ENCODE results near the gene VCAN. TPM values are rescaled to one million over a fixed set of nuclear protein-coding genes. Genes with fewer than 3 reads are reported as not detected.

VCAN gene
- total RNA-seq, 2 experiments from 2014 or later: under 0.01 TPM; not detected in 1

DNA sequence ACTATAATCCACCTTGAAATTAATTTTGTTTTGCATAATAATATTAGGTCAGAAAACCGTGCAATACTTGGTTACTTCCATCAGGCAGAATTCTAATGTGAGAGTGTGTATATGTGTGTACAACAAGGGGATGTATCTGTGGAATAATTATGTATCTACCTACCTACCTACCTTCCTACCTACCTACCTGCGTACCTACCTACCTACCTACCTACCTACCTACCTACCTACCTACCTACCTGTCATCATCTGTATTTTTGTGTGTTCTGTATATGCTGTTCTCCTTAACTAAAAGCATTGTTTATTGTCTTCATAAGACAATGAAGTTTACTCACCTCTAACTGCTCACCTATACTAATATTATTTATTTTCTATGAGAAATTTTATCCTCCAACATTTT, 52.8 kb downstream of the VCAN start:
- no peak overlapping the region for H3K4me3 ChIP-seq (ENCODE audit: low read depth, low read length, poor library complexity, severe bottlenecking)
- no peak overlapping the region for H3K27ac ChIP-seq (ENCODE audit: low read depth, low read length, poor library complexity, severe bottlenecking)
- H2AFZ ChIP-seq (ENCODE audit: low read length): no peak overlapping the region
- H3K4me2 ChIP-seq (ENCODE audit: low read length): no peak overlapping the region
- H3K36me3 ChIP-seq (ENCODE audit: insufficient read depth, low read length): no peaks in the 10 kb centered on the region
- no peaks in the 10 kb centered on the region for H3K9me2 ChIP-seq (ENCODE audit: insufficient read depth, low read length)
- no peaks in the 10 kb centered on the region for H3K79me2 ChIP-seq (ENCODE audit: insufficient read depth, low read depth, low read length)
- no peaks in the 10 kb centered on the region for H3K4me1 ChIP-seq (ENCODE audit: insufficient read depth, low read length, poor library complexity, severe bottlenecking)
- no peak for TF ChIP-seq EZH2phosphoT487 (IDR thresholded peaks at IDR 0.05; ENCODE audit: borderline replicate concordance, low read depth, low read length)
- TF ChIP-seq, protein P1, sequence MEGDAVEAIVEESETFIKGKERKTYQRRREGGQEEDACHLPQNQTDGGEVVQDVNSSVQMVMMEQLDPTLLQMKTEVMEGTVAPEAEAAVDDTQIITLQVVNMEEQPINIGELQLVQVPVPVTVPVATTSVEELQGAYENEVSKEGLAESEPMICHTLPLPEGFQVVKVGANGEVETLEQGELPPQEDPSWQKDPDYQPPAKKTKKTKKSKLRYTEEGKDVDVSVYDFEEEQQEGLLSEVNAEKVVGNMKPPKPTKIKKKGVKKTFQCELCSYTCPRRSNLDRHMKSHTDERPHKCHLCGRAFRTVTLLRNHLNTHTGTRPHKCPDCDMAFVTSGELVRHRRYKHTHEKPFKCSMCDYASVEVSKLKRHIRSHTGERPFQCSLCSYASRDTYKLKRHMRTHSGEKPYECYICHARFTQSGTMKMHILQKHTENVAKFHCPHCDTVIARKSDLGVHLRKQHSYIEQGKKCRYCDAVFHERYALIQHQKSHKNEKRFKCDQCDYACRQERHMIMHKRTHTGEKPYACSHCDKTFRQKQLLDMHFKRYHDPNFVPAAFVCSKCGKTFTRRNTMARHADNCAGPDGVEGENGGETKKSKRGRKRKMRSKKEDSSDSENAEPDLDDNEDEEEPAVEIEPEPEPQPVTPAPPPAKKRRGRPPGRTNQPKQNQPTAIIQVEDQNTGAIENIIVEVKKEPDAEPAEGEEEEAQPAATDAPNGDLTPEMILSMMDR (conservative IDR thresholded peaks at IDR 0.05; ENCODE audit: low read length): no peak
- intact Hi-C loops (cut with micrococcal nuclease; ENCODE audit: unreplicated experiment): no loop called here
- DNase-seq (ENCODE audit: low spot score): no peak
- ChIA-PET CTCF (ENCODE audit: unreplicated experiment) (no interaction called here), POLR2A (no interaction called here)
- no TSS peak for BruUV-seq (replicated peaks)
- no peaks in the 10 kb centered on the region for H3K9me3 ChIP-seq (ENCODE audit: low read length)
- no peaks in the 10 kb centered on the region for H4K20me1 ChIP-seq (ENCODE audit: insufficient read depth, low read length)

- no peak overlapping the region for H2AFZ ChIP-seq (ENCODE audit: low read length)
- no peak for DNase-seq (ENCODE audit: low spot score)
- H3K79me2 ChIP-seq (ENCODE audit: insufficient read depth, low read depth, low read length): no peaks in the 10 kb centered on the region
- no peaks in the 10 kb centered on the region for H3K9me3 ChIP-seq (ENCODE audit: low read length)
- POLR2A ChIA-PET: no interaction called here
- BruUV-seq (replicated peaks): no TSS peak
- H3K9me2 ChIP-seq (ENCODE audit: insufficient read depth, low read length): no peaks in the 10 kb centered on the region
- no peak overlapping the region for H3K4me3 ChIP-seq (ENCODE audit: low read depth, low read length, poor library complexity, severe bottlenecking)
- no peak overlapping the region for H3K27ac ChIP-seq (ENCODE audit: low read depth, low read length, poor library complexity, severe bottlenecking)
- H4K20me1 ChIP-seq (ENCODE audit: insufficient read depth, low read length): no peaks in the 10 kb centered on the region
- H3K4me1 ChIP-seq (ENCODE audit: insufficient read depth, low read length, poor library complexity, severe bottlenecking): no peaks in the 10 kb centered on the region
- H3K4me2 ChIP-seq (ENCODE audit: low read length): no peak overlapping the region
- no peaks in the 10 kb centered on the region for H3K36me3 ChIP-seq (ENCODE audit: insufficient read depth, low read length)
- CTCF ChIA-PET (ENCODE audit: unreplicated experiment): no interaction called here
- TF ChIP-seq, protein P1 (conservative IDR thresholded peaks at IDR 0.05; ENCODE audit: low read length): no peak
- TF ChIP-seq EZH2phosphoT487 (IDR thresholded peaks at IDR 0.05; ENCODE audit: borderline replicate concordance, low read depth, low read length): no peak
- intact Hi-C loops (cut with micrococcal nuclease; ENCODE audit: unreplicated experiment): no loop called here
Observed at GRCh38 chr5:83524991-83525390, 53.4 kb downstream of the VCAN start.

DNA sequence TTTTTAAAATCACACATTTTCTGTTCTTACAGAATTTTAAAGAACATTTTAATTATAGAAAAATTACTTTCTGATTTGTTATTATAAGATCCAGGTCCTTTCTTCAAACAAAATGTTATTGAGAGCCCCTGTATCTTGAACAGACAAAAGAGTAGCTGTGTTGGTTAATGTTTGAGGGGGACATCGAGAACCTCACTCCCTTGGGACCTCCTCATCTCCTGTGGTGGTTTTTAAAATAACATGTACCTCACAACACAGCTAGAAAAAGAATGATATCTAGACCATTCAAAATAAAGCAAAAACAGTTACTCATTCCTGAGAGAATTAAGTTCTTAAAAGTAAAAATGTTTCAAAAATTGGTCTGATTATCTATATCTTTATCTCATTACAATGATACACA, 54.7 kb downstream of the VCAN start:
- DNase-seq (ENCODE audit: low spot score): no peak
- H3K79me2 ChIP-seq (ENCODE audit: insufficient read depth, low read depth, low read length): no peaks in the 10 kb centered on the region
- H3K4me1 ChIP-seq (ENCODE audit: insufficient read depth, low read length, poor library complexity, severe bottlenecking): no peaks in the 10 kb centered on the region
- H3K4me2 ChIP-seq (ENCODE audit: low read length): no peak overlapping the region
- intact Hi-C loops (cut with micrococcal nuclease; ENCODE audit: unreplicated experiment): no loop called here
- H3K9me2 ChIP-seq (ENCODE audit: insufficient read depth, low read length): no peaks in the 10 kb centered on the region
- no peak overlapping the region for H3K27ac ChIP-seq (ENCODE audit: low read depth, low read length, poor library complexity, severe bottlenecking)
- ChIA-PET CTCF (ENCODE audit: unreplicated experiment) (no interaction called here), POLR2A (interaction anchor here (0.6 kb wide), 1 partner anchor 564 kb away, joined by 3 read pairs; no protein-coding TSS in a partner anchor)
- no TSS peak for BruUV-seq (replicated peaks)
- no peaks in the 10 kb centered on the region for H3K9me3 ChIP-seq (ENCODE audit: low read length)
- H4K20me1 ChIP-seq (ENCODE audit: insufficient read depth, low read length): no peaks in the 10 kb centered on the region
- no peak for TF ChIP-seq EZH2phosphoT487 (IDR thresholded peaks at IDR 0.05; ENCODE audit: borderline replicate concordance, low read depth, low read length)
- TF ChIP-seq, protein P1 (conservative IDR thresholded peaks at IDR 0.05; ENCODE audit: low read length): no peak
- H3K4me3 ChIP-seq (ENCODE audit: low read depth, low read length, poor library complexity, severe bottlenecking): no peak overlapping the region
- no peak overlapping the region for H2AFZ ChIP-seq (ENCODE audit: low read length)
- no peaks in the 10 kb centered on the region for H3K36me3 ChIP-seq (ENCODE audit: insufficient read depth, low read length)
